ENCODE data around the gene ENTPD5. TPM values are rescaled to one million over a fixed set of nuclear protein-coding genes. Genes with fewer than 3 reads are reported as not detected.
"Not testable (repeated sequence)": the region's sequence is repeated elsewhere in the genome, so short reads cannot be mapped to it uniquely, and the experiment has no call there.

The ENTPD5 gene
- total and polyA plus RNA-seq, 7 donors, result 4.6 to 11.5 (median 8.9) TPM

DNA sequence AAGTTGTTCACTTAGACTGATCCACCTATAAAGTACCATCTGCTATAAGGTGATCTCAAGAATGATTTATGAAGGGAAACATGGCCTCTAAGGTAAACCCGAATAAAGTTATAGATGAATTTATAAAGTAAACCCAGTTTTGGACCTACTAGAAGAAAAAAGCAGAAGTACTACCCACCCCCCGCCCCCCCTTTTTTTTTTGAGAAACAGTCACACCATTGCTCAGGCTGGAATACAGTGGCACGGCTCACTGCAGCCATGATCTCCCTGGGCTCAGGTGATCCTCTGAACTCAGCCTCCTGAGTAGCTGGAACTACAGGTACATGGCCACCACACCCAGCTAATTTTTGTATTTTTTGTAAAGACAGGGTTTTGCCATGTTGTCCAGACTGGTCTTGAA, 3.9 kb downstream of the ENTPD5 start:
- no peaks in the 10 kb centered on the region for H3K27me3 ChIP-seq (ENCODE audit: insufficient read depth in 3 of 3, low read length in 2 of 3)
- intact Hi-C loops (cut with DNase I), result no loop called here

DNA sequence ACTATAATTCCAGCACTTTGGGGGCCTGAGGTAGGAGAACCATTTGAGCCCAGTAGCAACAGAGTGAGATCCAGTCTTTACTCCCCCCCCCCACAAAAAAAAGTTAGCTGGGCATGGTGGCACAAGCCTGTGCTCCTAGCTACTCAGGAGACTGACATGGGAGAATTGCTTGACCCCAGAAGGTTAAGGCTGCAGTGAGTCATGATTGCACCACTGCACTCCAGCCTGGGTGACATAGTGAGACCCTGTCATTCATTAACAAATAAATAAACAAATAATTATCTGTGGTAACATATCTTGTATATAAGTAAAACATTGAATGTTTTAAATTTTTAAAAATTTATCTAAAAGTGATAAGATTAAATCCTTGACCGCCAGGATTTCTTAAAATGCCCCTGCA, 4.8 kb downstream of the ENTPD5 start:
- TF ChIP-seq, protein P1, sequence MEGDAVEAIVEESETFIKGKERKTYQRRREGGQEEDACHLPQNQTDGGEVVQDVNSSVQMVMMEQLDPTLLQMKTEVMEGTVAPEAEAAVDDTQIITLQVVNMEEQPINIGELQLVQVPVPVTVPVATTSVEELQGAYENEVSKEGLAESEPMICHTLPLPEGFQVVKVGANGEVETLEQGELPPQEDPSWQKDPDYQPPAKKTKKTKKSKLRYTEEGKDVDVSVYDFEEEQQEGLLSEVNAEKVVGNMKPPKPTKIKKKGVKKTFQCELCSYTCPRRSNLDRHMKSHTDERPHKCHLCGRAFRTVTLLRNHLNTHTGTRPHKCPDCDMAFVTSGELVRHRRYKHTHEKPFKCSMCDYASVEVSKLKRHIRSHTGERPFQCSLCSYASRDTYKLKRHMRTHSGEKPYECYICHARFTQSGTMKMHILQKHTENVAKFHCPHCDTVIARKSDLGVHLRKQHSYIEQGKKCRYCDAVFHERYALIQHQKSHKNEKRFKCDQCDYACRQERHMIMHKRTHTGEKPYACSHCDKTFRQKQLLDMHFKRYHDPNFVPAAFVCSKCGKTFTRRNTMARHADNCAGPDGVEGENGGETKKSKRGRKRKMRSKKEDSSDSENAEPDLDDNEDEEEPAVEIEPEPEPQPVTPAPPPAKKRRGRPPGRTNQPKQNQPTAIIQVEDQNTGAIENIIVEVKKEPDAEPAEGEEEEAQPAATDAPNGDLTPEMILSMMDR (IDR thresholded peaks at IDR 0.05), result no peak
- Histone ChIP-seq H3K27me3 (ENCODE audit: insufficient read depth in 3 of 3, low read length in 2 of 3) (no peaks in the 10 kb centered on the region), H3K27ac (no peak overlapping the region), H3K9me3 (no peaks in the 10 kb centered on the region), H3K36me3 (ENCODE audit: insufficient read depth in 1 of 2, low read depth in 1 of 2) (peaks cover 2 to 59% of the 10 kb centered on the region in 2 donors), H3K4me3 (no peak overlapping the region), H3K4me1 (no peaks in the 10 kb centered on the region)
- ATAC-seq, result no peak
- whole genome bisulfite sequencing, 3 donors, result 89 to 99% (median 95%) methylated on average over 1 of the region's 1 CpG
- intact Hi-C loops (cut with DNase I), result no loop called here
- no peak for DNase-seq

More for the DNA sequence above, 3.9 kb downstream of the ENTPD5 start:
- DNase-seq (no peak), ATAC-seq (no peak)
- TF ChIP-seq, protein P1 (IDR thresholded peaks at IDR 0.05), result no peak
- H3K4me1 ChIP-seq, result peaks cover 3% of the 10 kb centered on the region
- H3K4me3 ChIP-seq, result no peak overlapping the region
- H3K9me3 ChIP-seq, result no peaks in the 10 kb centered on the region
- no peak overlapping the region for H3K27ac ChIP-seq
- WGBS, 3 donors, result 88 to 92% (median 89%) methylated on average over 3 of the region's 3 CpGs
- peaks cover 2 to 50% of the 10 kb centered on the region in 2 donors for H3K36me3 ChIP-seq (ENCODE audit: insufficient read depth in 1 of 2, low read depth in 1 of 2)

DNA sequence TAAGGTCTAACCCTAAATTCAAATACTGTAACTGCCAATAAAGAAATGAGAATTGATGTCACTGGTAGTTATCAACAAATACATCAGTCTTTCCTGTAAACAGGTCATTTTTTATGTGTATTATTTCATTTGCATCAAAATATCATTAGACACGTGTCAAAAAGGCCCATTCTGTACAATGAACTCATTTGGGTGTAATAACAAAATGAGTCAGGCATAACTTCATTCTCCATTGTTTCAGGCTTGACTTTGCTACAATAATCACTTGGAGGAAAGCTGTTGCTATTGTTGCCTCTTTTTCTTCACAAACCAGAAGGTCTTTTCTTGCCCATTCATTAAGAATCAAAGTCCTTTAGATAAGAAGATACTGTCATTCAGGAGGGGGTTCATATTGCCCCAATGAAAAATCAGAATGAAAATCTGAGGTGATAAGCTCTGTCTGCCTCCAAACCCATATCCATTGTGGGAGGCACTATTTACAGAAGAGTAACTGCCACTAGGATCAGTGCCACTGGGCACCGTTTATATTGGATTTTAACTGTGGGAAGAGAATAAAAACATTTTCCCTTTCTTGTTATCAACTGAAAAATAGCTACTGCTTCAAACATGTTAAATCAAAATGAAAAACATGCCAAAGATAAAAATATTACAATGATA, 10.1 kb downstream of the ENTPD5 start:
- Histone ChIP-seq H3K27ac (no peak overlapping the region), H3K27me3 (ENCODE audit: insufficient read depth in 3 of 3, low read length in 2 of 3) (no peaks in the 10 kb centered on the region), H3K4me3 (no peak overlapping the region), H3K36me3 (ENCODE audit: insufficient read depth in 1 of 2, low read depth in 1 of 2) (peaks cover 2 to 90% of the 10 kb centered on the region in 2 donors), H3K9me3 (no peaks in the 10 kb centered on the region), H3K4me1 (no peaks in the 10 kb centered on the region)
- no peak for DNase-seq
- 79 to 86% (median 85%) methylated on average over 2 of the region's 2 CpGs for WGBS, 3 donors
- TF ChIP-seq, protein P1 (IDR thresholded peaks at IDR 0.05), result no peak
- no peak for ATAC-seq
- intact Hi-C loops (cut with DNase I), result no loop called here

DNA sequence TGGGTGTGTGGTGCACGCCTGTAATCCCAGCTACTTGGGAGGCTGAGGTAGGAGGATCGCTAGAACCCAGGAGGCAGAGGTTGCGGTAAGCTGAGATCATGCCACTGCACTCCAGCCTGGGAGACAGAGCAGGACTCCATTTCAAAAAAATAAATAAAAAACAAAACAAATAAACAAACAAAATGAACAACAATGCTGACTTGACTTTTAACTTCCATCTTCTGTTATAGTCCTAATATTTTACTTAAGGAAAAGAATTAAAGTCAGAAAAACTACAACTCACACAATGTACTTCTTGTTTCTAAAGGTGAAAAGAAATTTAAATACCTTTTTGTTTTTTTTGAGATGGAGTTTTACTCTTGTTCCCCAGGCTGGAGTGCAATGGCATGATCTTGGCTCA, 13.4 kb downstream of the ENTPD5 start:
- peaks cover 0 to 74% of the 10 kb centered on the region in 2 donors for H3K36me3 ChIP-seq (ENCODE audit: insufficient read depth in 1 of 2, low read depth in 1 of 2)
- ATAC-seq; H3K4me3 ChIP-seq; H3K27ac ChIP-seq; H3K4me1 ChIP-seq; H3K9me3 ChIP-seq; intact Hi-C loops (cut with DNase I); DNase-seq; H3K27me3 ChIP-seq (ENCODE audit: insufficient read depth in 3 of 3, low read length in 2 of 3): not testable (repeated sequence)
- WGBS, 3 donors, result 92 to 99% (median 97%) methylated on average over 3 of the region's 3 CpGs

DNA sequence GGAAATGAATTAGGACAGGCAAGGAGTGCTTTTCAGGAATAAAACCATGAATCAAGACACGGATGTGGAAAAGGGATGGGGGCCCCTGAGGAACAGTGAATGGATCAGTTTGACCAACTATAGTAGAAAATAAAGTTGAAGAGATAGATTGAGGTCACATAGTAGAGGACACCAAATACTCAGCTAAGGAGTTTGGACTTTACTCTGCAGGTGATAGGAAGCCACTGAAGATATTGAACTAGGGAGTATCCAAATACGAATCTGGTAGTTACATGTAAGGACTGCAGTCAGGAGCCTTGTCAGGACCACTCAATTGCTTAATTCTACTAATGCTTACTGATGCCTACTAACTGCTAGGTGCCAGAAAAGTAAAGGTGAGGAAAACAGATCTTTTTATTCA, 20.4 kb downstream of the ENTPD5 start:
- H3K27me3 ChIP-seq (ENCODE audit: insufficient read depth in 3 of 3, low read length in 2 of 3), result no peaks in the 10 kb centered on the region
- peaks cover 0 to 49% of the 10 kb centered on the region in 2 donors for H3K36me3 ChIP-seq (ENCODE audit: insufficient read depth in 1 of 2, low read depth in 1 of 2)
- WGBS, 3 donors, result 90 to 92% (median 91%) methylated on average over 2 of the region's 2 CpGs
- ATAC-seq (no peak), DNase-seq (no peak)
- intact Hi-C loops (cut with DNase I), result no loop called here
- H3K27ac ChIP-seq, result no peak overlapping the region
- no peaks in the 10 kb centered on the region for H3K9me3 ChIP-seq
- TF ChIP-seq, protein P1 (IDR thresholded peaks at IDR 0.05), result no peak
- no peaks in the 10 kb centered on the region for H3K4me1 ChIP-seq
- no peak overlapping the region for H3K4me3 ChIP-seq

All from psoas muscle (tissue), 8 donors.